ENCODE results near the gene PIK3IP1.

The PIK3IP1 gene

GRCh38 chr22:31292236-31292989 is at the start of gene PIK3IP1:
PIK3IP1 (minus strand) TSS chr22:31292488; CDS start chr22:31292344, 144 bp downstream.
- Histone ChIP-seq H3K27ac (ENCODE audit: low read length) (peak within 1 kb of the TSS; percentile 96), H3K4me1 (ENCODE audit: control insufficient read depth in 1 of 2, insufficient read depth in 2 of 2, low read length in 2 of 2) (peaks cover 24 to 68% of the 10 kb centered on the region in 2 donors), H3K4me3 (ENCODE audit: low read depth in 1 of 2, low read length in 2 of 2) (peak within 1 kb of the TSS; percentile 89 to 92), H3K27me3 (ENCODE audit: low read depth, low read length) (no peaks in the 10 kb centered on the region), H3K36me3 (ENCODE audit: control insufficient read depth in 1 of 2, insufficient read depth in 2 of 2, low read length in 2 of 2) (peaks cover 11 to 13% of the 10 kb centered on the region in 2 donors), H3K9me3 (ENCODE audit: control insufficient read depth in 1 of 2, low read length in 2 of 2) (no peaks in the 10 kb centered on the region)

GRCh38 chr22:31341386-31342088 is 49.2 kb upstream of the PIK3IP1 start:
- no peak overlapping the region for H3K27ac ChIP-seq (ENCODE audit: low read length)
- H3K9me3 ChIP-seq (ENCODE audit: control insufficient read depth in 1 of 2, low read length in 2 of 2): no peaks in the 10 kb centered on the region
- no peaks in the 10 kb centered on the region for H3K27me3 ChIP-seq (ENCODE audit: low read depth, low read length)
- peaks cover 21 to 32% of the 10 kb centered on the region in 2 donors for H3K36me3 ChIP-seq (ENCODE audit: control insufficient read depth in 1 of 2, insufficient read depth in 2 of 2, low read length in 2 of 2)
- no peak overlapping the region for H3K4me3 ChIP-seq (ENCODE audit: low read depth in 1 of 2, low read length in 2 of 2)
- peaks cover 21 to 59% of the 10 kb centered on the region in 2 donors for H3K4me1 ChIP-seq (ENCODE audit: control insufficient read depth in 1 of 2, insufficient read depth in 2 of 2, low read length in 2 of 2)

GRCh38 chr22:31340765-31341247 is 48.5 kb upstream of the PIK3IP1 start:
- Histone ChIP-seq H3K9me3 (ENCODE audit: control insufficient read depth in 1 of 2, low read length in 2 of 2) (no peaks in the 10 kb centered on the region), H3K4me1 (ENCODE audit: control insufficient read depth in 1 of 2, insufficient read depth in 2 of 2, low read length in 2 of 2) (peaks cover 21 to 59% of the 10 kb centered on the region in 2 donors), H3K36me3 (ENCODE audit: control insufficient read depth in 1 of 2, insufficient read depth in 2 of 2, low read length in 2 of 2) (peaks cover 25 to 32% of the 10 kb centered on the region in 2 donors), H3K4me3 (ENCODE audit: low read depth in 1 of 2, low read length in 2 of 2) (no peak overlapping the region), H3K27me3 (ENCODE audit: low read depth, low read length) (no peaks in the 10 kb centered on the region), H3K27ac (ENCODE audit: low read length) (no peak overlapping the region)

GRCh38 chr22:31340360-31340759 is 48.1 kb upstream of the PIK3IP1 start:
- peaks cover 21 to 59% of the 10 kb centered on the region in 2 donors for H3K4me1 ChIP-seq (ENCODE audit: control insufficient read depth in 1 of 2, insufficient read depth in 2 of 2, low read length in 2 of 2)
- H3K36me3 ChIP-seq (ENCODE audit: control insufficient read depth in 1 of 2, insufficient read depth in 2 of 2, low read length in 2 of 2): peaks cover 25 to 36% of the 10 kb centered on the region in 2 donors
- H3K27ac ChIP-seq (ENCODE audit: low read length): no peak overlapping the region

GRCh38 chr22:31339148-31339832 is 47.0 kb upstream of the PIK3IP1 start:
- Histone ChIP-seq H3K4me3 (ENCODE audit: low read depth in 1 of 2, low read length in 2 of 2) (no peak overlapping the region), H3K4me1 (ENCODE audit: control insufficient read depth in 1 of 2, insufficient read depth in 2 of 2, low read length in 2 of 2) (peaks cover 20 to 51% of the 10 kb centered on the region in 2 donors), H3K27ac (ENCODE audit: low read length) (no peak overlapping the region), H3K9me3 (ENCODE audit: control insufficient read depth in 1 of 2, low read length in 2 of 2) (no peaks in the 10 kb centered on the region), H3K27me3 (ENCODE audit: low read depth, low read length) (no peaks in the 10 kb centered on the region), H3K36me3 (ENCODE audit: control insufficient read depth in 1 of 2, insufficient read depth in 2 of 2, low read length in 2 of 2) (peaks cover 36 to 47% of the 10 kb centered on the region in 2 donors)

More at GRCh38 chr22:31340360-31340759, 48.1 kb upstream of the PIK3IP1 start:
- Histone ChIP-seq H3K9me3 (ENCODE audit: control insufficient read depth in 1 of 2, low read length in 2 of 2) (no peaks in the 10 kb centered on the region), H3K4me3 (ENCODE audit: low read depth in 1 of 2, low read length in 2 of 2) (no peak overlapping the region), H3K27me3 (ENCODE audit: low read depth, low read length) (no peaks in the 10 kb centered on the region)

- no peaks in the 10 kb centered on the region for H3K9me3 ChIP-seq (ENCODE audit: control insufficient read depth in 1 of 2, low read length in 2 of 2)
- no peak overlapping the region for H3K27ac ChIP-seq (ENCODE audit: low read length)
- H3K36me3 ChIP-seq (ENCODE audit: control insufficient read depth in 1 of 2, insufficient read depth in 2 of 2, low read length in 2 of 2): peaks cover 46 to 58% of the 10 kb centered on the region in 2 donors
- H3K27me3 ChIP-seq (ENCODE audit: low read depth, low read length): no peaks in the 10 kb centered on the region
- peaks cover 3 to 38% of the 10 kb centered on the region in 2 donors for H3K4me1 ChIP-seq (ENCODE audit: control insufficient read depth in 1 of 2, insufficient read depth in 2 of 2, low read length in 2 of 2)
- H3K4me3 ChIP-seq (ENCODE audit: low read depth in 1 of 2, low read length in 2 of 2): no peak overlapping the region
Measured at GRCh38 chr22:31337178-31337577, 44.9 kb upstream of the PIK3IP1 start.

- Histone ChIP-seq H3K27me3 (ENCODE audit: low read depth, low read length) (no peaks in the 10 kb centered on the region), H3K4me1 (ENCODE audit: control insufficient read depth in 1 of 2, insufficient read depth in 2 of 2, low read length in 2 of 2) (peaks cover 3 to 15% of the 10 kb centered on the region in 2 donors), H3K9me3 (ENCODE audit: control insufficient read depth in 1 of 2, low read length in 2 of 2) (no peaks in the 10 kb centered on the region), H3K27ac (ENCODE audit: low read length) (no peak overlapping the region), H3K4me3 (ENCODE audit: low read depth in 1 of 2, low read length in 2 of 2) (no peak overlapping the region), H3K36me3 (ENCODE audit: control insufficient read depth in 1 of 2, insufficient read depth in 2 of 2, low read length in 2 of 2) (peaks cover 37 to 50% of the 10 kb centered on the region in 2 donors)
Measured at GRCh38 chr22:31334329-31334728, 42.0 kb upstream of the PIK3IP1 start.

- no peak overlapping the region for H3K4me3 ChIP-seq (ENCODE audit: low read depth in 1 of 2, low read length in 2 of 2)
- no peaks in the 10 kb centered on the region for H3K9me3 ChIP-seq (ENCODE audit: control insufficient read depth in 1 of 2, low read length in 2 of 2)
- H3K27me3 ChIP-seq (ENCODE audit: low read depth, low read length): no peaks in the 10 kb centered on the region
- no peak overlapping the region for H3K27ac ChIP-seq (ENCODE audit: low read length)
- H3K4me1 ChIP-seq (ENCODE audit: control insufficient read depth in 1 of 2, insufficient read depth in 2 of 2, low read length in 2 of 2): peaks cover 0 to 9% of the 10 kb centered on the region in 2 donors
- peaks cover 38 to 57% of the 10 kb centered on the region in 2 donors for H3K36me3 ChIP-seq (ENCODE audit: control insufficient read depth in 1 of 2, insufficient read depth in 2 of 2, low read length in 2 of 2)
Measured at GRCh38 chr22:31333641-31334040, 41.4 kb upstream of the PIK3IP1 start.

- Histone ChIP-seq H3K27ac (ENCODE audit: low read length) (no peak overlapping the region), H3K36me3 (ENCODE audit: control insufficient read depth in 1 of 2, insufficient read depth in 2 of 2, low read length in 2 of 2) (peaks cover 45 to 61% of the 10 kb centered on the region in 2 donors), H3K9me3 (ENCODE audit: control insufficient read depth in 1 of 2, low read length in 2 of 2) (no peaks in the 10 kb centered on the region), H3K4me3 (ENCODE audit: low read depth in 1 of 2, low read length in 2 of 2) (no peak overlapping the region), H3K4me1 (ENCODE audit: control insufficient read depth in 1 of 2, insufficient read depth in 2 of 2, low read length in 2 of 2) (peaks cover 0 to 9% of the 10 kb centered on the region in 2 donors), H3K27me3 (ENCODE audit: low read depth, low read length) (no peaks in the 10 kb centered on the region)
Measured at GRCh38 chr22:31332886-31333285, 40.6 kb upstream of the PIK3IP1 start.

- peaks cover 0 to 9% of the 10 kb centered on the region in 2 donors for H3K4me1 ChIP-seq (ENCODE audit: control insufficient read depth in 1 of 2, insufficient read depth in 2 of 2, low read length in 2 of 2)
- peaks cover 52 to 69% of the 10 kb centered on the region in 2 donors for H3K36me3 ChIP-seq (ENCODE audit: control insufficient read depth in 1 of 2, insufficient read depth in 2 of 2, low read length in 2 of 2)
- no peaks in the 10 kb centered on the region for H3K9me3 ChIP-seq (ENCODE audit: control insufficient read depth in 1 of 2, low read length in 2 of 2)
- no peak overlapping the region for H3K4me3 ChIP-seq (ENCODE audit: low read depth in 1 of 2, low read length in 2 of 2)
- H3K27me3 ChIP-seq (ENCODE audit: low read depth, low read length): no peaks in the 10 kb centered on the region
- no peak overlapping the region for H3K27ac ChIP-seq (ENCODE audit: low read length)
Measured at GRCh38 chr22:31332010-31332409, 39.7 kb upstream of the PIK3IP1 start.
